Measurements from ENCODE around the gene HIBADH.
"Not testable (repeated sequence)": the region's sequence is repeated elsewhere in the genome, so short reads cannot be mapped to it uniquely, and the experiment has no call there.

The HIBADH gene

GRCh38 chr7:27547401-27547800 lies 115.3 kb downstream of the HIBADH start:
- no peak for DNase-seq (ENCODE audit: low read depth in 2 of 2)

- DNase-seq (ENCODE audit: low read depth in 2 of 2): no peak
These were observed 116.1 kb downstream of the HIBADH start for GRCh38 chr7:27546610-27547009.

GRCh38 chr7:27535795-27536194 lies 126.9 kb downstream of the HIBADH start:
- DNase-seq (ENCODE audit: low read depth in 2 of 2): no peak

- no peak for DNase-seq (ENCODE audit: low read depth in 2 of 2)
These were observed 129.0 kb downstream of the HIBADH start for GRCh38 chr7:27533652-27534081.

- no peak for DNase-seq (ENCODE audit: low read depth in 2 of 2)
These were observed 130.4 kb downstream of the HIBADH start for GRCh38 chr7:27532314-27532713.

- no peak for DNase-seq (ENCODE audit: low read depth in 2 of 2)
These were observed 135.4 kb downstream of the HIBADH start for GRCh38 chr7:27527348-27527714.

- no peak for DNase-seq (ENCODE audit: low read depth in 2 of 2)
These were observed 135.9 kb downstream of the HIBADH start for GRCh38 chr7:27526611-27527347.

- no peak for DNase-seq (ENCODE audit: low read depth in 2 of 2)
These were observed 136.6 kb downstream of the HIBADH start for GRCh38 chr7:27526131-27526530.

GRCh38 chr7:27523321-27523720 lies 139.4 kb downstream of the HIBADH start:
- no peak for DNase-seq (ENCODE audit: low read depth in 2 of 2)

- no peak for DNase-seq (ENCODE audit: low read depth in 2 of 2)
These were observed 140.1 kb downstream of the HIBADH start for GRCh38 chr7:27522566-27522965.

- no peak for DNase-seq (ENCODE audit: low read depth in 2 of 2)
These were observed 141.6 kb downstream of the HIBADH start for GRCh38 chr7:27520815-27521790.

GRCh38 chr7:27519793-27520469 lies 142.8 kb downstream of the HIBADH start:
- no peak for DNase-seq (ENCODE audit: low read depth in 2 of 2)

- no peak for DNase-seq (ENCODE audit: low read depth in 2 of 2)
These were observed 143.9 kb downstream of the HIBADH start for GRCh38 chr7:27518561-27519350.

- DNase-seq (ENCODE audit: low read depth in 2 of 2): no peak
These were observed 146.3 kb downstream of the HIBADH start for GRCh38 chr7:27516421-27516820.

GRCh38 chr7:27515933-27516332 lies 146.8 kb downstream of the HIBADH start:
- DNase-seq (ENCODE audit: low read depth in 2 of 2): no peak

- no peak for DNase-seq (ENCODE audit: low read depth in 2 of 2)
These were observed 147.8 kb downstream of the HIBADH start for GRCh38 chr7:27514861-27515260.

- no peak for DNase-seq (ENCODE audit: low read depth in 2 of 2)
These were observed 148.8 kb downstream of the HIBADH start for GRCh38 chr7:27513885-27514284.

- not testable (repeated sequence) for DNase-seq (ENCODE audit: low read depth in 2 of 2)
These were observed 151.3 kb downstream of the HIBADH start for GRCh38 chr7:27511370-27511769.

- no peak for DNase-seq (ENCODE audit: low read depth in 2 of 2)
These were observed 152.1 kb downstream of the HIBADH start for GRCh38 chr7:27510541-27510940.

GRCh38 chr7:27501879-27502278 lies 160.8 kb downstream of the HIBADH start:
- DNase-seq (ENCODE audit: low read depth in 2 of 2): not testable (repeated sequence)

GRCh38 chr7:27501001-27501400 lies 161.7 kb downstream of the HIBADH start:
- DNase-seq (ENCODE audit: low read depth in 2 of 2): no peak

Data from stimulated activated CD8-positive, alpha-beta memory T cell treated with anti-CD3 and anti-CD28 coated beads, Interleukin-15, amount 100 ng/mL, for 4 hours (primary cell).